ENCODE results near the gene RFXANK. TPM values are rescaled to one million over a fixed set of nuclear protein-coding genes. Genes with fewer than 3 reads are reported as not detected.
"Not testable (repeated sequence)": the region's sequence is repeated elsewhere in the genome, so short reads cannot be mapped to it uniquely, and the experiment has no call there.

The RFXANK gene
- total RNA-seq, 2 experiments from 2014 or later = 36.3 to 37.2 TPM

DNA sequence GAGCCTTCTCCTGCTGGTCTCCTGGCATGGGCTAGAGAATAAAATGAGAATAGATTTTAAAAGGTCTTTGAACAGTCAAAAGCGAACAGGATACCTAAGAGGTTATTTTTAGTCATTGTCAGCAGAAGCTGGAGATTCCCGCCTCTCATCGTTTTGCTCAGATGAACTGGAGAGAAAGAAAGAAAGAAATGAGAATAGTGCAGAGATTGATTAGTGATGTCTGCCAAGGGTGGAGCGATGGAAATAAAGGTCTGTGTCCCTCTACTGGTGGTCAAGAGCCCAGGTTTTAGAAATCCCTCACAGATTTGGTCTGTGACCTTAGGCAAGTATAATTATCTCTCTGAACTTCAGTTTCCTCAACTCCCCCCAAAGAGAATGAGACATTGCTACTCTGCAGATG lies 25.0 kb downstream of the RFXANK start:
- no peaks in the 10 kb centered on the region for H3K36me3 Mint-ChIP-seq (ENCODE audit: low read depth)
- ChIA-PET POLR2A (no interaction called here), CTCF (no interaction called here)
- no peaks in the 10 kb centered on the region for H3K36me3 ChIP-seq (ENCODE audit: insufficient read depth, low read length)
- no peak overlapping the region for H3K4me3 ChIP-seq (ENCODE audit: low read length)
- H3K9me3 ChIP-seq (ENCODE audit: control insufficient read depth in 1 of 2, insufficient read depth in 1 of 2, low read length in 2 of 2) = peaks cover 0 to 34% of the 10 kb centered on the region in 2 experiments
- peaks cover 51% of the 10 kb centered on the region for H3K27me3 Mint-ChIP-seq
- DNase-seq (no peak), ATAC-seq (ENCODE audit: poor library complexity) (no peak)
- H3K27ac Mint-ChIP-seq = no peak overlapping the region
- no peak overlapping the region for H3K27ac ChIP-seq (ENCODE audit: low read depth in 1 of 2, low read length in 2 of 2)
- no peaks in the 10 kb centered on the region for H3K4me1 ChIP-seq (ENCODE audit: insufficient read depth, low read length)
- H3K9me3 Mint-ChIP-seq = no peaks in the 10 kb centered on the region
- intact Hi-C loops (cut with DNase I, micrococcal nuclease) = no loop called here
- no peak overlapping the region for H3K4me3 Mint-ChIP-seq
- no peaks in the 10 kb centered on the region for H3K4me1 Mint-ChIP-seq (ENCODE audit: low read depth)
- TF ChIP-seq, protein P1, sequence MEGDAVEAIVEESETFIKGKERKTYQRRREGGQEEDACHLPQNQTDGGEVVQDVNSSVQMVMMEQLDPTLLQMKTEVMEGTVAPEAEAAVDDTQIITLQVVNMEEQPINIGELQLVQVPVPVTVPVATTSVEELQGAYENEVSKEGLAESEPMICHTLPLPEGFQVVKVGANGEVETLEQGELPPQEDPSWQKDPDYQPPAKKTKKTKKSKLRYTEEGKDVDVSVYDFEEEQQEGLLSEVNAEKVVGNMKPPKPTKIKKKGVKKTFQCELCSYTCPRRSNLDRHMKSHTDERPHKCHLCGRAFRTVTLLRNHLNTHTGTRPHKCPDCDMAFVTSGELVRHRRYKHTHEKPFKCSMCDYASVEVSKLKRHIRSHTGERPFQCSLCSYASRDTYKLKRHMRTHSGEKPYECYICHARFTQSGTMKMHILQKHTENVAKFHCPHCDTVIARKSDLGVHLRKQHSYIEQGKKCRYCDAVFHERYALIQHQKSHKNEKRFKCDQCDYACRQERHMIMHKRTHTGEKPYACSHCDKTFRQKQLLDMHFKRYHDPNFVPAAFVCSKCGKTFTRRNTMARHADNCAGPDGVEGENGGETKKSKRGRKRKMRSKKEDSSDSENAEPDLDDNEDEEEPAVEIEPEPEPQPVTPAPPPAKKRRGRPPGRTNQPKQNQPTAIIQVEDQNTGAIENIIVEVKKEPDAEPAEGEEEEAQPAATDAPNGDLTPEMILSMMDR (IDR thresholded peaks at IDR 0.05) = no peak
- H3K27me3 ChIP-seq (ENCODE audit: control insufficient read depth in 1 of 2, insufficient read depth in 2 of 2, low read length in 2 of 2) = peaks cover 41 to 43% of the 10 kb centered on the region in 2 experiments

DNA sequence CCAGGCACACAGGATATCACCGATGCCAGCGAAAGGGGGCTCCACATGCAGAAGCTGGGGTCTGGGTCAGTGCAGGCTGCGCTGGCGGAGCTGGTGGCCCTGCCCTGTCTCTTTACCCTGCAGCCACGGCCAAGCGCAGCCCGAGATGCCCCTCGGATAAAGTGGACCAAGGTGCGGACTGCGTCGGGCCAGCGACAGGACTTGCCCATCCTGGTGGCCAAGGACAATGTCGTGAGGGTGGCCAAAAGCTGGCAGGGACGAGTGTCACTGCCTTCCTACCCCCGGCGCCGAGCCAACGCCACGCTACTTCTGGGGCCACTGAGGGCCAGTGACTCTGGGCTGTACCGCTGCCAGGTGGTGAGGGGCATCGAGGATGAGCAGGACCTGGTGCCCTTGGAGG lies 26.9 kb downstream of the RFXANK start:
- Mint-ChIP-seq H3K4me1 (ENCODE audit: low read depth) (no peaks in the 10 kb centered on the region), H3K4me3 (no peak overlapping the region), H3K27ac (no peak overlapping the region), H3K27me3 (peaks cover 36% of the 10 kb centered on the region), H3K36me3 (ENCODE audit: low read depth) (no peaks in the 10 kb centered on the region), H3K9me3 (no peaks in the 10 kb centered on the region)
- ATAC-seq (ENCODE audit: poor library complexity) (no peak), DNase-seq (no peak)
- Histone ChIP-seq H3K4me3 (ENCODE audit: low read length) (no peak overlapping the region), H3K27me3 (ENCODE audit: control insufficient read depth in 1 of 2, insufficient read depth in 2 of 2, low read length in 2 of 2) (peaks cover 24 to 27% of the 10 kb centered on the region in 2 experiments), H3K36me3 (ENCODE audit: insufficient read depth, low read length) (no peaks in the 10 kb centered on the region), H3K27ac (ENCODE audit: low read depth in 1 of 2, low read length in 2 of 2) (no peak overlapping the region), H3K9me3 (ENCODE audit: control insufficient read depth in 1 of 2, insufficient read depth in 1 of 2, low read length in 2 of 2) (peaks cover 0 to 19% of the 10 kb centered on the region in 2 experiments), H3K4me1 (ENCODE audit: insufficient read depth, low read length) (no peaks in the 10 kb centered on the region)
- TF ChIP-seq, protein P1 (IDR thresholded peaks at IDR 0.05) = no peak
- intact Hi-C loops (cut with DNase I, micrococcal nuclease) = no loop called here
- ChIA-PET CTCF (no interaction called here), POLR2A (no interaction called here)

DNA sequence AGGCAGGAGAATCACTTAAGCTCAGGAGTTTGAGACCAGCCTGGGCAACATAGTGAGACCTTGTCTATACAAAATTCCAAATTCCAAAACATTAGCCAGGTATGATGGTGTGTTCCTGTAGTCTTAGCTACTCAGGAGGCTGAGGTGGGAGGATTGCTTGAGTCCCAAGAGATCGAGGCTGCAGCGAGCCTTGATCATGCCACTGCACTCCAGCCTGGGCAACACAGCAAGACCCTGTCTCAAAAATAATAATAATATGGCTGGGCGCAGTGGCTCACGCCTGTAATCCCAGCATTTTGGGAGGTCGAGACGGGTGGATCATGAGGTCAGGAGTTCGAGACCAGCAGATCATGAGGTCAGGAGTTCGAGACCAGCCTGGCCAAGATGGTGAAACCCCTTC lies 28.9 kb downstream of the RFXANK start:
- POLR2A ChIA-PET; H3K9me3 ChIP-seq (ENCODE audit: control insufficient read depth in 1 of 2, insufficient read depth in 1 of 2, low read length in 2 of 2); ATAC-seq (ENCODE audit: poor library complexity); DNase-seq; H3K27ac Mint-ChIP-seq; H3K27ac ChIP-seq (ENCODE audit: low read depth in 1 of 2, low read length in 2 of 2); H3K9me3 Mint-ChIP-seq; H3K36me3 Mint-ChIP-seq (ENCODE audit: low read depth); H3K4me3 Mint-ChIP-seq; H3K4me1 Mint-ChIP-seq (ENCODE audit: low read depth); H3K36me3 ChIP-seq (ENCODE audit: insufficient read depth, low read length); intact Hi-C loops (cut with DNase I, micrococcal nuclease); CTCF ChIA-PET; H3K4me3 ChIP-seq (ENCODE audit: low read length): not testable (repeated sequence)
- Histone ChIP-seq H3K27me3 (ENCODE audit: control insufficient read depth in 1 of 2, insufficient read depth in 2 of 2, low read length in 2 of 2) (peaks cover 13 to 17% of the 10 kb centered on the region in 2 experiments), H3K4me1 (ENCODE audit: insufficient read depth, low read length) (peaks cover 11% of the 10 kb centered on the region)
- H3K27me3 Mint-ChIP-seq = peaks cover 24% of the 10 kb centered on the region

DNA sequence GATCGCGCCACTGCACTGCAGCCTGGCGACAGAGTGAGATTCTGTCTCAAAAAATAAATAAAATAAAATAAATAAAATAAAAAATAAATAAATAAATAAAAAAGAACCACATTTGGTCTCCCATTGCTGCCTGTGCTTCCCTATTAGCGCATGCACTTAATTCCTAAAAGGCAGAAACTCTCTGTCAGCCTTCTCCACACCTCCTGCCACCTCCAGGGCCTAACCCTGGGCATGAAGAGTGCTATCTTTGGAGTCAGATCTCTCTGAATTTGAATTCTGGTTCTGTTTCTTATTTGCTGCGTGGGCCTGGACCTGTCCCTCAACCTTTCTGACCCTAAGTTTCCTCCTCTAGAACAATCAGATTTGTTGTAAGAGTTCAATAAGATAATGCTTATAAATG lies 31.0 kb downstream of the RFXANK start:
- Mint-ChIP-seq H3K27ac (no peak overlapping the region), H3K4me1 (ENCODE audit: low read depth) (no peaks in the 10 kb centered on the region), H3K4me3 (no peak overlapping the region), H3K9me3 (no peaks in the 10 kb centered on the region), H3K36me3 (ENCODE audit: low read depth) (no peaks in the 10 kb centered on the region), H3K27me3 (peaks cover 14% of the 10 kb centered on the region)
- Histone ChIP-seq H3K27ac (ENCODE audit: low read depth in 1 of 2, low read length in 2 of 2) (no peak overlapping the region), H3K9me3 (ENCODE audit: control insufficient read depth in 1 of 2, insufficient read depth in 1 of 2, low read length in 2 of 2) (peaks cover 0 to 4% of the 10 kb centered on the region in 2 experiments), H3K27me3 (ENCODE audit: control insufficient read depth in 1 of 2, insufficient read depth in 2 of 2, low read length in 2 of 2) (peaks cover 7 to 9% of the 10 kb centered on the region in 2 experiments), H3K4me1 (ENCODE audit: insufficient read depth, low read length) (peaks cover 11% of the 10 kb centered on the region), H3K36me3 (ENCODE audit: insufficient read depth, low read length) (no peaks in the 10 kb centered on the region), H3K4me3 (ENCODE audit: low read length) (no peak overlapping the region)
- ChIA-PET CTCF (no interaction called here), POLR2A (no interaction called here)
- DNase-seq (no peak), ATAC-seq (ENCODE audit: poor library complexity) (no peak)
- TF ChIP-seq, protein P1 (IDR thresholded peaks at IDR 0.05) = no peak
- intact Hi-C loops (cut with DNase I, micrococcal nuclease) = no loop called here

Measured in CD4-positive, alpha-beta T cell (primary cell).